HepG2 (cell line): ENCODE results near the gene SLC39A2. TPM values are rescaled to one million over a fixed set of nuclear protein-coding genes. Genes with fewer than 3 reads are reported as not detected.

ENCODE experiments used
- AKAP8 ChIP-seq: sonication (generic); formaldehyde crosslinking; IDR thresholded peaks from 2 replicates; pipeline ENCODE4 v1.5.1; 2020; ENCODE audit warnings: mild to moderate bottlenecking, missing genetic modification reagents
- ASH2L ChIP-seq: fragments of 300-600, 200-600 bp; sonication (generic); IDR thresholded peaks from 2 replicates; pipeline ENCODE4 v1.7.0; 2017; ENCODE audit warnings: low read depth, mild to moderate bottlenecking, moderate library complexity, mixed read lengths, low read length; ENCODE audit not compliant: insufficient read length
- BHLHE40 ChIP-seq: IDR thresholded peaks from 2 replicates; pipeline ENCODE4 v1.6.1; 2011; ENCODE audit warnings: low read length, improper control_type of control experiment
- CEBPB ChIP-seq: IDR thresholded peaks from 2 replicates; pipeline ENCODE4 v1.6.1; 2011; ENCODE audit warnings: low read depth, low read length, improper control_type of control experiment, borderline replicate concordance
- GRHL1 ChIP-seq: sonication (generic); formaldehyde crosslinking; conservative IDR thresholded peaks from 2 replicates; pipeline ENCODE4 v1.8.0; 2022; ENCODE audit warnings: missing genetic modification reagents
- HMGXB4 ChIP-seq, 2 experiments: sonication (generic) in 1 of 2; formaldehyde crosslinking in 1 of 2; IDR thresholded peaks; 2 replicates each; pipeline versions ENCODE4 v1.4.0 to v1.6.1; 2018 to 2020; ENCODE audit warnings: missing genetic modification reagents in 2 of 2, borderline replicate concordance in 1 of 2, low read depth in 1 of 2, mild to moderate bottlenecking in 1 of 2, missing biosample characterization in 1 of 2
- ISX ChIP-seq: sonication (generic); formaldehyde crosslinking; conservative IDR thresholded peaks from 2 replicates; pipeline ENCODE4 v1.5.0; 2020; ENCODE audit warnings: missing genetic modification reagents
- JUN ChIP-seq: sonication (generic); formaldehyde crosslinking; IDR thresholded peaks from 2 replicates; pipeline ENCODE4 v1.4.0; 2020; ENCODE audit warnings: mild to moderate bottlenecking, missing genetic modification reagents
- KLF9 ChIP-seq: IDR thresholded peaks from 2 replicates; pipeline ENCODE4 v1.6.1; 2016; ENCODE audit warnings: low read depth
- PAX8 ChIP-seq: sonication (generic); formaldehyde crosslinking; IDR thresholded peaks from 2 replicates; pipeline ENCODE4 v1.8.0; 2022; ENCODE audit warnings: mild to moderate bottlenecking, missing genetic modification reagents, borderline replicate concordance
- PRDM4 ChIP-seq: sonication (generic); formaldehyde crosslinking; IDR thresholded peaks from 2 replicates; pipeline ENCODE4 v1.9.0; 2021; ENCODE audit warnings: missing genetic modification reagents, borderline replicate concordance
- RBM39 ChIP-seq: fragments of 200-400 bp; formaldehyde crosslinking; IDR thresholded peaks from one replicate; pipeline ENCODE4 v1.6.1; 2018; ENCODE audit warnings: antibody characterized with exemption, mild to moderate bottlenecking, low read depth, low read length; ENCODE audit not compliant: poor library complexity, severe bottlenecking
- REL ChIP-seq: sonication (generic); formaldehyde crosslinking; conservative IDR thresholded peaks from 2 replicates; pipeline ENCODE4 v1.8.0; 2022; ENCODE audit warnings: mild to moderate bottlenecking, missing genetic modification reagents, moderate library complexity
- SATB2 ChIP-seq: sonication (generic); formaldehyde crosslinking; IDR thresholded peaks from 2 replicates; pipeline ENCODE4 v1.5.0; 2020; ENCODE audit warnings: missing genetic modification reagents
- ZNF235 ChIP-seq: sonication (generic); formaldehyde crosslinking; IDR thresholded peaks from 2 replicates; pipeline ENCODE4 v1.8.1; 2023; ENCODE audit warnings: mild to moderate bottlenecking, missing genetic modification reagents, borderline replicate concordance
- ZNF530 ChIP-seq: sonication (generic); formaldehyde crosslinking; IDR thresholded peaks from 2 replicates; pipeline ENCODE4 v1.5.0; 2020; ENCODE audit warnings: low read depth, mild to moderate bottlenecking, missing genetic modification reagents
- ZNF564 ChIP-seq: sonication (generic); formaldehyde crosslinking; IDR thresholded peaks from 2 replicates; pipeline ENCODE4 v1.8.1; 2023; ENCODE audit warnings: mild to moderate bottlenecking, missing genetic modification reagents
- ZNF598 ChIP-seq: sonication (generic); formaldehyde crosslinking; IDR thresholded peaks from 2 replicates; pipeline ENCODE4 v1.5.1; 2020; ENCODE audit warnings: mild to moderate bottlenecking, missing genetic modification reagents, borderline replicate concordance
- ZNF605 ChIP-seq: sonication (generic); formaldehyde crosslinking; IDR thresholded peaks from 2 replicates; pipeline ENCODE4 v1.8.0; 2022; ENCODE audit warnings: mild to moderate bottlenecking, missing genetic modification reagents
- ZNF614 ChIP-seq: IDR thresholded peaks from 2 replicates; pipeline ENCODE4 v1.6.1; 2018; ENCODE audit warnings: missing biosample characterization, missing genetic modification reagents, inconsistent platforms, borderline replicate concordance
- ZNF670 ChIP-seq: sonication (generic); formaldehyde crosslinking; IDR thresholded peaks from 2 replicates; pipeline ENCODE4 v1.8.0; 2022; ENCODE audit warnings: mild to moderate bottlenecking, missing genetic modification reagents, borderline replicate concordance
- polyA plus RNA-seq, 8 experiments: library from polyadenylated mRNA; depleted of rRNA in 3 of 8; stranded (reverse) in 7 of 8; unstranded in 1 of 8; fragments of >200 nt; fragmentation: Illumina TruSeq in 4 of 8; extraction: Trizol in 4 of 8; gene quantifications; 2 replicates each; pipeline versions ENCODE4 v1.2.1 to v1.2.3, GENCODE V29; 2011 to 2016; ENCODE audit warnings: low read depth in 4 of 8, missing spikeins in 1 of 8, mixed read lengths in 1 of 8; ENCODE audit not compliant: insufficient read depth in 1 of 8
- total RNA-seq, 5 experiments: library from RNA; depleted of rRNA; stranded (reverse); fragments of >200 nt; fragmentation: Illumina TruSeq; extraction: Trizol; gene quantifications; 2 replicates each; pipeline ENCODE4 v1.2.3, GENCODE V29; 2016; ENCODE audit warnings: low read depth in 1 of 5
- TF ChIP-seq, protein P1 (sequence below): IDR thresholded peaks from 2 replicates; pipeline ENCODE4 v1.6.1; 2016; ENCODE audit warnings: low read depth

The SLC39A2 gene
- total and polyA plus RNA-seq, 2 of the 13 experiments (the other 11 are each of a cell fraction or from before 2014, with no cell fraction given): 0.08 to 0.11 TPM

- TF ChIP-seq PAX8 (CRISPR knock-in tag) (no peak), BHLHE40 (no peak), ZNF670 (CRISPR knock-in tag) (0 out of 2 replicates have a peak, but pooled peaks have one; percentile 62), JUN (CRISPR knock-in tag) (no peak), ZNF605 (CRISPR knock-in tag) (peak; percentile 26; the same call in 1 of the 2 replicates), KLF9 (CRISPR knock-in tag) (0 out of 2 replicates have a peak, but pooled peaks have one; percentile 15), CEBPB (peak; percentile 99), REL (CRISPR knock-in tag) (no peak), GRHL1 (no peak), ASH2L (peak; percentile 69), ZNF614 (peak; percentile 57; the same call in 1 of the 2 replicates), RBM39 (no peak), AKAP8 (CRISPR knock-in tag) (peak; percentile 76; the same call in 1 of the 2 replicates), SATB2 (CRISPR knock-in tag) (no peak), ZNF530 (CRISPR knock-in tag) (no peak), ISX (CRISPR knock-in tag) (no peak), ZNF235 (CRISPR knock-in tag) (no peak), PRDM4 (no peak), ZNF598 (CRISPR knock-in tag) (no peak), ZNF564 (CRISPR knock-in tag) (0 out of 2 replicates have a peak, but pooled peaks have one; percentile 37), HMGXB4 (CRISPR knock-in tag; IDR thresholded peaks at IDR 0.05; ENCODE audit: borderline replicate concordance in 1 of 2, low read depth in 1 of 2) (peak in 1 of 2 experiments; percentile 38; a peak in 1 of 4 replicates)
- TF ChIP-seq, protein P1, sequence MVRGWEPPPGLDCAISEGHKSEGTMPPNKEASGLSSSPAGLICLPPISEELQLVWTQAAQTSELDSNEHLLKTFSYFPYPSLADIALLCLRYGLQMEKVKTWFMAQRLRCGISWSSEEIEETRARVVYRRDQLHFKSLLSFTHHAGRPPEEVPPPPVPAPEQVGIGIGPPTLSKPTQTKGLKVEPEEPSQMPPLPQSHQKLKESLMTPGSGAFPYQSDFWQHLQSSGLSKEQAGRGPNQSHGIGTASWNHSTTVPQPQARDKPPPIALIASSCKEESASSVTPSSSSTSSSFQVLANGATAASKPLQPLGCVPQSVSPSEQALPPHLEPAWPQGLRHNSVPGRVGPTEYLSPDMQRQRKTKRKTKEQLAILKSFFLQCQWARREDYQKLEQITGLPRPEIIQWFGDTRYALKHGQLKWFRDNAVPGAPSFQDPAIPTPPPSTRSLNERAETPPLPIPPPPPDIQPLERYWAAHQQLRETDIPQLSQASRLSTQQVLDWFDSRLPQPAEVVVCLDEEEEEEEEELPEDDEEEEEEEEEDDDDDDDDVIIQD: peak; percentile 85; the same call in 1 of the 2 replicates
Measured at GRCh38 chr14:21043974-21044618, 45.0 kb downstream of the SLC39A2 start (continued).
